ENCODE results near the gene GREB1L. TPM values are rescaled to one million over a fixed set of nuclear protein-coding genes. Genes with fewer than 3 reads are reported as not detected.

Gene GREB1L
- total and polyA plus RNA-seq, 2 of the 13 experiments (the other 11 are each of a cell fraction or from before 2014, with no cell fraction given): 0.17 to 0.66 TPM

DNA sequence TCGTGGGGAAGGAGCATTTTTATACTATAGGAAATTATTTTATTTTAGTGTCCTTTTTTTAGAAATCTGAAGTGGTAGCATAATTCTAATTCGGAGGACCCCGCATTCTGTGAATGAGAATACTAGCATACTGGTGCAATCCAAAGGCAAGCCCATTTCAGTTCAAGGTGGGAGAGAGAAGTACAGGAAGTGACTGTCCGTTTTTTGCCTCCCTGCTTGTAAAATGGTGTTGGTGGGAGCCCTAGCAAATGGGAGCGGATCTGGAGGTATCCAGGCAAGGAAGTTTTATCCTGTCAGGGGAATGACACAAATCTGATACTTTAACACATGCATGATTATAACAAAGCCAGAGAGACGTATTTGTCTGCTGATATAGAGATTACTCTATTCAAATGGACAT, 216.8 kb downstream of the GREB1L start:
- Histone ChIP-seq H3K27me3 (ENCODE audit: control insufficient read depth in 1 of 2, insufficient read depth in 2 of 2, low read length in 2 of 2) (peaks cover 2 to 3% of the 10 kb centered on the region in 2 experiments; a peak in 1 of 5 replicates), H2AFZ (ENCODE audit: low read length) (no peak overlapping the region), H3K4me3 (replicated peaks in 1 of 3; ENCODE audit: insufficient read depth in 1 of 3, low read depth in 2 of 3, low read length in 3 of 3) (no peak overlapping the region), H3K9ac (ENCODE audit: insufficient read depth, low read depth, low read length) (no peak overlapping the region), H3K9me3 (ENCODE audit: low read length) (no peaks in the 10 kb centered on the region), H3K36me3 (replicated peaks in 1 of 2; ENCODE audit: control insufficient read depth in 1 of 2, insufficient read depth in 2 of 2, low read length in 2 of 2) (no peaks in the 10 kb centered on the region), H3K4me2 (ENCODE audit: low read depth, low read length) (no peak overlapping the region), H3K27ac (ENCODE audit: extremely low read length, insufficient read depth, low read length) (no peak overlapping the region), H3K79me2 (ENCODE audit: insufficient read depth, low read length) (no peaks in the 10 kb centered on the region), H4K20me1 (ENCODE audit: insufficient read depth, low read length) (no peaks in the 10 kb centered on the region), H3K4me1 (ENCODE audit: insufficient read depth, low read length) (0 out of 2 replicates have a peak, but pooled peaks cover 4% of the 10 kb centered on the region)
- 22% methylated on average over 6 of the region's 6 CpGs for WGBS (ENCODE audit: low lambda C conversion rate)
- in situ Hi-C loops (cut with HindIII; ENCODE audit: extremely low pct_ligation_motif_present, low pct_unique_long_range_greater_than_20kb) (no loop called here), intact Hi-C loops (cut with micrococcal nuclease; ENCODE audit: unreplicated experiment) (no loop called here)
- no TSS peak for BruUV-seq (replicated peaks)
- CTCF ChIA-PET (ENCODE audit: low intra/inter-chr PET ratio, low total read pairs): no interaction called here
- DNase-seq (ENCODE audit: low spot score) (no peak), ATAC-seq (no peak), FAIRE-seq (no peak)
- TF ChIP-seq MAF1 (CRISPR knock-in tag; IDR thresholded peaks at IDR 0.05; ENCODE audit: borderline replicate concordance) (no peak), ZNF292 (CRISPR knock-in tag; IDR thresholded peaks at IDR 0.05; ENCODE audit: borderline replicate concordance, low read depth) (no peak), PHB2 (IDR thresholded peaks at IDR 0.05; ENCODE audit: partially characterized antibody) (no peak), ELF3 (CRISPR knock-in tag; IDR thresholded peaks at IDR 0.05) (no peak), ZNF674 (CRISPR knock-in tag; IDR thresholded peaks at IDR 0.05; ENCODE audit: low read depth) (no peak), SALL1 (CRISPR knock-in tag; IDR thresholded peaks at IDR 0.05) (no peak)
- TF ChIP-seq, protein P1, sequence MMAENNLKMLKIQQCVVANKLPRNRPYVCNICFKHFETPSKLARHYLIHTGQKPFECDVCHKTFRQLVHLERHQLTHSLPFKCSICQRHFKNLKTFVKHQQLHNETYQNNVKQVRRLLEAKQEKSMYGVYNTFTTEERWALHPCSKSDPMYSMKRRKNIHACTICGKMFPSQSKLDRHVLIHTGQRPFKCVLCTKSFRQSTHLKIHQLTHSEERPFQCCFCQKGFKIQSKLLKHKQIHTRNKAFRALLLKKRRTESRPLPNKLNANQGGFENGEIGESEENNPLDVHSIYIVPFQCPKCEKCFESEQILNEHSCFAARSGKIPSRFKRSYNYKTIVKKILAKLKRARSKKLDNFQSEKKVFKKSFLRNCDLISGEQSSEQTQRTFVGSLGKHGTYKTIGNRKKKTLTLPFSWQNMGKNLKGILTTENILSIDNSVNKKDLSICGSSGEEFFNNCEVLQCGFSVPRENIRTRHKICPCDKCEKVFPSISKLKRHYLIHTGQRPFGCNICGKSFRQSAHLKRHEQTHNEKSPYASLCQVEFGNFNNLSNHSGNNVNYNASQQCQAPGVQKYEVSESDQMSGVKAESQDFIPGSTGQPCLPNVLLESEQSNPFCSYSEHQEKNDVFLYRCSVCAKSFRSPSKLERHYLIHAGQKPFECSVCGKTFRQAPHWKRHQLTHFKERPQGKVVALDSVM (CRISPR knock-in tag; IDR thresholded peaks at IDR 0.05): no peak
- TF ChIP-seq, protein P2, sequence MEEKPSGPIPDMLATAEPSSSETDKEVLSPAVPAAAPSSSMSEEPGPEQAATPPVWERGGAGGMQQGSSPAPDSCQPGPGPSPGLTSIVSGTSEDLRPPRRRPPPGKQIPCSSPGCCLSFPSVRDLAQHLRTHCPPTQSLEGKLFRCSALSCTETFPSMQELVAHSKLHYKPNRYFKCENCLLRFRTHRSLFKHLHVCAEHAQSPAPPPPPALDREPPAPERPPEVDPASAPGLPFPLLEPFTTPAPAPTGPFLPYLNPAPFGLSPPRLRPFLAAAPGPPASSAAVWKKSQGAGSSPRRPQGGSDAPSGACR (CRISPR knock-in tag; IDR thresholded peaks at IDR 0.05): no peak
- TF ChIP-seq, protein P3, sequence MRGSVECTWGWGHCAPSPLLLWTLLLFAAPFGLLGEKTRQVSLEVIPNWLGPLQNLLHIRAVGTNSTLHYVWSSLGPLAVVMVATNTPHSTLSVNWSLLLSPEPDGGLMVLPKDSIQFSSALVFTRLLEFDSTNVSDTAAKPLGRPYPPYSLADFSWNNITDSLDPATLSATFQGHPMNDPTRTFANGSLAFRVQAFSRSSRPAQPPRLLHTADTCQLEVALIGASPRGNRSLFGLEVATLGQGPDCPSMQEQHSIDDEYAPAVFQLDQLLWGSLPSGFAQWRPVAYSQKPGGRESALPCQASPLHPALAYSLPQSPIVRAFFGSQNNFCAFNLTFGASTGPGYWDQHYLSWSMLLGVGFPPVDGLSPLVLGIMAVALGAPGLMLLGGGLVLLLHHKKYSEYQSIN (CRISPR knock-in tag; IDR thresholded peaks at IDR 0.05; ENCODE audit: borderline replicate concordance): no peak
- POLR2A ChIA-PET: no interaction called here

All from HepG2 (cell line).